OCI-LY1 (cell line): ENCODE results near the gene SUSD3.

Experiments
- CTCF ChIP-seq: fragments of 200-600 bp; sonication (generic), shearing (Covaris generic); IDR thresholded peaks from 2 replicates; pipeline ENCODE4 v1.5.1; 2017; ENCODE audit warnings: mild to moderate bottlenecking, antibody characterized with exemption, low read length, moderate library complexity, mixed read lengths
- EZH2 ChIP-seq: fragments of 200-600 bp; sonication (generic), shearing (Covaris generic); IDR thresholded peaks from 2 replicates; pipeline ENCODE4 v1.8.0; 2017; ENCODE audit warnings: borderline replicate concordance, mixed run types, mild to moderate bottlenecking, antibody characterized with exemption, low read length, moderate library complexity, mixed read lengths

GRCh38 chr9:93093877-93094657 is 35.6 kb downstream of the SUSD3 start:
- no peak for TF ChIP-seq CTCF
- no peak for TF ChIP-seq EZH2
